Suprapubic skin (tissue), 4 donors: ENCODE results near the gene TCF15. TPM values are rescaled to one million over a fixed set of nuclear protein-coding genes. Genes with fewer than 3 reads are reported as not detected.

Source experiments
- DNase-seq, 2 donors: peaks; one replicate each; pipeline ENCODE4 v3.0.0-alpha.2; 2019; ENCODE audit warnings: low spot score in 2 of 2
- H3K27ac ChIP-seq: fragments of 200-600 bp; sonication (generic); one replicate; pipeline ENCODE4 v1.5.1; 2019
- H3K27me3 ChIP-seq: fragments of 200-600 bp; sonication (generic); one replicate; pipeline ENCODE4 v1.5.1; 2019
- H3K36me3 ChIP-seq: fragments of 200-600 bp; sonication (generic); one replicate; pipeline ENCODE4 v1.5.1; 2019
- H3K4me1 ChIP-seq: fragments of 200-600 bp; sonication (generic); one replicate; pipeline ENCODE4 v1.5.1; 2019
- H3K4me3 ChIP-seq: fragments of 200-600 bp; sonication (generic); one replicate; pipeline ENCODE4 v1.5.1; 2019; ENCODE audit warnings: mild to moderate bottlenecking
- H3K9me3 ChIP-seq: fragments of 200-600 bp; sonication (generic); one replicate; pipeline ENCODE4 v1.5.1; 2019
- EP300 ChIP-seq: sonication (generic); formaldehyde crosslinking; IDR thresholded peaks from one replicate; pipeline ENCODE4 v1.6.1; 2017; ENCODE audit warnings: antibody characterized with exemption
- POLR2A ChIP-seq, 2 donors: fragments of 450-650 bp; IDR thresholded peaks; one replicate each; pipeline ENCODE4 v1.6.1; 2017; ENCODE audit warnings: antibody characterized with exemption in 2 of 2, mild to moderate bottlenecking in 2 of 2, moderate library complexity in 2 of 2
- POLR2AphosphoS5 ChIP-seq, 3 donors: sonication (generic); formaldehyde crosslinking; IDR thresholded peaks; one replicate each; pipeline ENCODE4 v1.6.1; 2017; ENCODE audit warnings: antibody characterized with exemption in 3 of 3
- WGBS: methylation state at CpG from one replicate; pipeline ENCODE4 v1.1.5; 2018; 5-methylcytosine and 5-hydroxymethylcytosine counted together
- total RNA-seq, 4 donors: library from RNA; depleted of rRNA; stranded (reverse); fragments of >200 nt; gene quantifications; one replicate each; pipeline ENCODE4 v1.1.0, GENCODE V29; 2016
- TF ChIP-seq, protein P1 (sequence below), 2 donors: fragments of 200-600 bp in 1 of 2; fragments of 450-650 bp in 1 of 2; sonication (generic) in 1 of 2; IDR thresholded peaks; one replicate each; pipeline ENCODE4 v1.5.1; 2016 to 2019; ENCODE audit warnings: antibody characterized with exemption in 2 of 2, mild to moderate bottlenecking in 1 of 2, moderate library complexity in 1 of 2

The TCF15 gene
- total RNA-seq, 4 donors from 2014 or later, result 0.76 TPM; not detected in 3

DNA sequence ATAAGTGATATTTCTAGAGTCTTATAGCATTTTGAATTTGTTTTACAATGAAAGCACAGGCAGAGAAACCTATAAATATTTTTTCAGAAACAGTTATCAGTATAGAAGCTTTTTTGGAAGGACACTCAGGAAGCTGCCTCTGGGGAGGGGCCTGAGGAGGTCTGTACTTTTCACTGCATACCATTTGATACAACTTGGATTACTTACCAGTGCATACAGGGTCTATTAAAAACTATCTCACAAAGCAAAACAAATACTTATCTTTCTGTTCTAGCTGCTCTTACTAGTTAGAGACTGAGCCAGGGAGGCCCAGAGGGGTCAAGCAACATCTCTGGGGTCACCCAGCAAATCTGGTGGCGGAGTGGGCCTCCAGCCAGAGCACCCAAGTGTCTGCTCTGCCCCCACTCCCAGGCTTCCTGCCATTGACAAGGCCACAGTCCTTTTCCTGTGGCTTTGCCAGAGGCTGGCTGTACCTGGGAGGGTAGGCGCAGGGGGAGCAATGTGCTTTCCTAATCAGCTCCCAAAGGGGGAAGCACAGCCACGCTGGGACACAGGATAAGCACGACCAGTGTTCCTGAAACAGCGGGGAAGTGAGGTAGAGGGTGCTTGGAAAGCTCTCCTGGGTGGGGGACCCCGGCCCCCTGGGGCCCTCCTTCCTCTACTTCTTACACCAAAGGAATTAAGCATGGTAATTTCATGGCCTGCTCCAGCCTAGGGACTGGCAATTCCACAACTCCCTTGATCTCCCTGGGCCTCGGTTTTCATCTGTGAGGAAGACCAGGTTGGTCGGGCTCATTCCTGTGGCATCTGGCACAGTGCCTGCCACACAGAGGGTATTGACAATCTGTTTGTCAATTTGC is 7.8 kb downstream of the TCF15 start:
- no peaks in the 10 kb centered on the region for H3K9me3 ChIP-seq
- no peak for TF ChIP-seq POLR2A (IDR thresholded peaks at IDR 0.05)
- no peak for TF ChIP-seq EP300
- TF ChIP-seq, protein P1, sequence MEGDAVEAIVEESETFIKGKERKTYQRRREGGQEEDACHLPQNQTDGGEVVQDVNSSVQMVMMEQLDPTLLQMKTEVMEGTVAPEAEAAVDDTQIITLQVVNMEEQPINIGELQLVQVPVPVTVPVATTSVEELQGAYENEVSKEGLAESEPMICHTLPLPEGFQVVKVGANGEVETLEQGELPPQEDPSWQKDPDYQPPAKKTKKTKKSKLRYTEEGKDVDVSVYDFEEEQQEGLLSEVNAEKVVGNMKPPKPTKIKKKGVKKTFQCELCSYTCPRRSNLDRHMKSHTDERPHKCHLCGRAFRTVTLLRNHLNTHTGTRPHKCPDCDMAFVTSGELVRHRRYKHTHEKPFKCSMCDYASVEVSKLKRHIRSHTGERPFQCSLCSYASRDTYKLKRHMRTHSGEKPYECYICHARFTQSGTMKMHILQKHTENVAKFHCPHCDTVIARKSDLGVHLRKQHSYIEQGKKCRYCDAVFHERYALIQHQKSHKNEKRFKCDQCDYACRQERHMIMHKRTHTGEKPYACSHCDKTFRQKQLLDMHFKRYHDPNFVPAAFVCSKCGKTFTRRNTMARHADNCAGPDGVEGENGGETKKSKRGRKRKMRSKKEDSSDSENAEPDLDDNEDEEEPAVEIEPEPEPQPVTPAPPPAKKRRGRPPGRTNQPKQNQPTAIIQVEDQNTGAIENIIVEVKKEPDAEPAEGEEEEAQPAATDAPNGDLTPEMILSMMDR (IDR thresholded peaks at IDR 0.05), result no peak
- no peak for TF ChIP-seq POLR2AphosphoS5 (IDR thresholded peaks at IDR 0.05)
- H3K27ac ChIP-seq, result no peak overlapping the region
- no peak overlapping the region for H3K4me3 ChIP-seq
- DNase-seq, result no peak
- H3K27me3 ChIP-seq, result peaks cover 3% of the 10 kb centered on the region
- H3K4me1 ChIP-seq, result no peaks in the 10 kb centered on the region
- no peaks in the 10 kb centered on the region for H3K36me3 ChIP-seq
- WGBS, result 70% methylated on average over 7 of the region's 8 CpGs

DNA sequence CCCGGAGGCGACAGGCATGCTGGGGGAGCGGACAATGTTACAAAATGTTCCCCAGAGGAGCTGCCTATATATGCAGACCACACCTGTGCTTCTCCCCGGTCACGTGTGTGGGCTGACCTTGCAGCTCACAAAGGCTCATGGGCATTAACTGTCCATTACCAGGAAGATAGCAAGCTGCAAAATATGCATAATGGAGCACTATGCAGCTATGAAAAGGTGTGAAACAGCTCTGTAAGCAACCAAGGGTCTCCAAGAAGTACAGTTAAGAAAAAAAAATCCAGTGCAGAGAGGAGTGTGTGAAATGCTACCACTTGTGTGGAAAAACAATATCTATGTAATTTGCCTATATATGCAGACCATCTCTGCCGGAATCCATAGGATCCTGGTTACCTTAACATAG is 9.4 kb downstream of the TCF15 start:
- Histone ChIP-seq H3K4me1 (no peaks in the 10 kb centered on the region), H3K27ac (no peak overlapping the region), H3K9me3 (no peaks in the 10 kb centered on the region), H3K4me3 (no peak overlapping the region), H3K27me3 (no peaks in the 10 kb centered on the region), H3K36me3 (no peaks in the 10 kb centered on the region)
- TF ChIP-seq POLR2AphosphoS5 (IDR thresholded peaks at IDR 0.05) (no peak), EP300 (no peak), POLR2A (IDR thresholded peaks at IDR 0.05) (no peak)
- TF ChIP-seq, protein P1 (IDR thresholded peaks at IDR 0.05), result no peak
- DNase-seq, result no peak
- 98% methylated on average over 6 of the region's 6 CpGs for WGBS

DNA sequence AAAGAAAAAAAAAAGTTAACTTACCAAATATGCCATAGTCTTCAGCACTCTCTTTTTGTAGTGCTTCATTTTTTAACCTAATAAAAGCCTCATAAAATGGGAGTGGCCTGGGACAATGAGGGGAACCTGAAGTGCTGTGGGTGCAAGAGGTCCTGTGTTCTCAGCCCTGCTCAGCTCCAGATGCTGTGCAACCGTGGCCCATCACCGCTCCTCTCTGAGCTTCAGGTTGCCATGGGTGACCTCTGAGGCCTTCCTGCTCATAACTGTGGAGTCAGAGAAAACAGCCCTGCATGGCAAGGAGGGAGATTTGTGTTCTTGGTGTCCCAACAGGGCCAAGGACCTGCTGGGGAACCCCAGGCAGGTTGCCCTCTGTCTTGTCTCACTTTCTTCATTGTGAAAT is 10.0 kb downstream of the TCF15 start:
- WGBS, result 83% methylated on average over 2 of the region's 2 CpGs
- no peaks in the 10 kb centered on the region for H3K4me1 ChIP-seq
- H3K9me3 ChIP-seq, result no peaks in the 10 kb centered on the region
- DNase-seq, result no peak
- no peak overlapping the region for H3K27ac ChIP-seq
- H3K4me3 ChIP-seq, result no peak overlapping the region
- TF ChIP-seq, protein P1 (IDR thresholded peaks at IDR 0.05), result no peak
- TF ChIP-seq EP300 (no peak), POLR2AphosphoS5 (IDR thresholded peaks at IDR 0.05) (no peak), POLR2A (IDR thresholded peaks at IDR 0.05) (no peak)
- no peaks in the 10 kb centered on the region for H3K36me3 ChIP-seq
- H3K27me3 ChIP-seq, result no peaks in the 10 kb centered on the region

DNA sequence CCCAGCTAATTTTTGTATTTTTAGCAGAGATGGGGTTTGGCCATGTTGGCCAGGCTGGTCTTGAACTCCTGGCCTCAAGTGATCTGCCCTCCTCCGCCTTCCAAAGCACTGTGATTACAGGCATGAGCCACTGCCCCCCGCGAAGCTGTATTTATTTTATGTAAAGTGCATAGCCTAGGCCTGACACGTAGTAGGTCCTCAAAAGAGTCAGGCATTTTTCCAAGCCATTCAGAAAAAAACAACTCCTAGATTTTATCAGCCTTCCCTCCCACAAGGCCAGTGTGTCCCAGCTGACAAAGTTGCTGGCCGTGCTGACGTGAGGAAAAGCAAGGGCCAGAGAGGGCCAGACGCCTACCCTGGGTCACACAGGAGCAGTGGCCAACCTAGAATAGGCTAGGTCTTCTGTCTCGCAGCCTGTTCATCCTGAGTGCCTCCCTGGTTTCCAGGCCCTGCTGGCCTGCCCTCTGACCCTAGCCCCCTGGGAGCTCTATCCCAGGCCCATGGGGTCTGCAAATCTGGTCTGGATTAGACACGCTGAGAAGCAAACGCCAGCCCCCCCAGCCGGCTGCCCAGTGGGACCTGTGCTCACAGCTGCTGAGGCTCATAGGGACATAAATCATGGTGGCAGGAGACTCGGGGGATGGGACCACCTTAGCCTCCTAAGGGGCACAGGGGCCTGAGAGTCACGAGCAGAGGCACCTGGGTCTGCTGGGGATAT is 11.8 kb downstream of the TCF15 start:
- WGBS, result 84% methylated on average over 11 of the region's 13 CpGs
- Histone ChIP-seq H3K9me3 (no peaks in the 10 kb centered on the region), H3K4me3 (no peak overlapping the region), H3K4me1 (no peaks in the 10 kb centered on the region), H3K27me3 (no peaks in the 10 kb centered on the region), H3K36me3 (no peaks in the 10 kb centered on the region), H3K27ac (no peak overlapping the region)
- TF ChIP-seq, protein P1 (IDR thresholded peaks at IDR 0.05), result no peak
- TF ChIP-seq POLR2AphosphoS5 (IDR thresholded peaks at IDR 0.05), result no peak
- no peak for TF ChIP-seq EP300
- TF ChIP-seq POLR2A (IDR thresholded peaks at IDR 0.05), result no peak
- DNase-seq, result no peak

DNA sequence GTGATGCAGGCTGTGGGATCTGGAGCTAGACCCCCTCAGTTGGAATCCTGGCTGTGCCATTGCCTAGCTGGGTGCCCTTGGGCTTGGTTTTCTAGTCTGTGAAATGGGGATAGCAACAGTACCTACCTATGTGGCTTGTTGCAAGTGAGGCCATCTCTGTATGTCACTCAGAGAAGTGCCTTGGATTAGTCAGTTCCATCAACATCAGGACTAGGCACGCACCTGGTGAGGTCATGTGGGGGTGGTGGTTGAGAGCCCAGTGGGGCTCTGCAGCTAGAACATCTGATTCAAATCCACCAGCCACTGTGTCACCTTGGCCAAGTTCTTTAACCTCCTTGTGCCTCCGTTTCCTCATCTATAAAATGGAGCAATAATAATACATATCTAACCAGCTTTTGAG is 12.5 kb downstream of the TCF15 start:
- TF ChIP-seq, protein P1 (IDR thresholded peaks at IDR 0.05), result no peak
- TF ChIP-seq POLR2AphosphoS5 (IDR thresholded peaks at IDR 0.05), result no peak
- TF ChIP-seq EP300, result no peak
- 96% methylated on average over 2 of the region's 2 CpGs for WGBS
- no peak overlapping the region for H3K27ac ChIP-seq
- no peak for DNase-seq
- H3K9me3 ChIP-seq, result no peaks in the 10 kb centered on the region
- no peaks in the 10 kb centered on the region for H3K4me1 ChIP-seq
- H3K4me3 ChIP-seq, result no peak overlapping the region
- peaks cover under 1% of the 10 kb centered on the region for H3K27me3 ChIP-seq
- H3K36me3 ChIP-seq, result no peaks in the 10 kb centered on the region
